Measurements from ENCODE around the gene GRAMD2A.
"Not testable (repeated sequence)": the region's sequence is repeated elsewhere in the genome, so short reads cannot be mapped to it uniquely, and the experiment has no call there.

GRAMD2A gene

DNA sequence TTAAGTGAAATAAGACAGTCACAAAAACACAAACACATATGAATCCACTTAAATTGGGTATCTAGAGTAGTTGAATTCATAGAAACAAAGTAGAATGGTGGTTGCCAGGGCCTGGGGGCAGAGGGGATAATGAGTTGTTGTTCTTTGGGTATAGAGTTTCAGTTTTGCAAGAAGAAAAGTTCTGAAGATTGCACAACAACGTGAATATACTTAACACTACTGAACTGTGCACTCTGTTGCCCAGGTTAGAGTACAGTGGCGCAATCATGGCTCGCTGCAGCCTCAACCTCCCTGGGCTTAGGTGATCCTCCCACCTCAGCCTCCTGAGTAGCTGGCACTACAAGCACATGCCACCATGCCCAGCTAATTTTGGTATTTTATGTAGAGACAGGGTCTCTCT is 14.9 kb downstream of the GRAMD2A start:
- DNase-seq, result no peak

DNA sequence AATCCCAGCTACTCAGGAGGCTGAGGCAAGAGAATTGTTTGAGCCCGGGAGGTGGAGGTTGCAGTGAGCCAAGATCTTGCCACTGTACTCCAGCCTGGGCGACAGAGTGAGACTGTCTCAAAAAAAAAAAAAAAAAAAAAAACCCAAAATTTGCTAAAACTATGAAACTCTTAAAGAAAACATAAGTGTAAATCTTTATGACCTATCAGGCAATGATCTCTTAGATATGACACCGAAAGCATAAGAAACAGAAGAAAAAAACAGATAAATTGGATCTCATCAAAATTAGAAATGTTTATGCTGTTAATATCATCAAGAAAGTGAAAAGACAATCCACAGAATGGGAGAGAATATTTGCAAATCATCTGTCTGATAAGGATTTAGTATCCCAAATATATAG is 15.3 kb downstream of the GRAMD2A start:
- DNase-seq, result no peak

DNA sequence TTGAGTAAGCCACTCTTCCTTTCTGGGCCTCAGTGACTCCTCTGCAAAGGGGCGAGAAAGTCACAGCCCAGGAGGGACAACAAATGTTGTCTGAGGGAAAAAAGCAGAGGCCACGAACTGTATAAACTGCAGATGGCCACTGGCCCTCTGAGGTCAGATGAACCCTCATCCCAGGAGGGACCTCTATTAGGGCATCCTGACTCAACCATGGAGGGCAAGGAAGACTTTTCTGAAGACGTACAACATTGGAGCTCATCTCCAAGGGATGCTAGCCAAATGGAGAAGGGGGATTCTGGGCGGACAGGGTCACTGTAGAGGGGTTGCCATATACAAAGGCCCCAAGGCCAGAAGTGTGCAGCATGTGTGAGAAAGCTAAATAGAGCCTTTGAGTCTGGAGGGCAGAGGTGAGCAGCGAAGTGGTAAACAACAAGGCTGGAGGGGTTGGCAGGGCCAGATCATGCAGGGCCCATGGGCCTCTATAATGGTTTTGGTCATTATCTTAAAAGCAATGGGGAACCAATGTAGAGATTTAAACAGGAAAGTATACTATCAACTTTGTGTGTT is 16.7 kb downstream of the GRAMD2A start:
- DNase-seq, result no peak

DNA sequence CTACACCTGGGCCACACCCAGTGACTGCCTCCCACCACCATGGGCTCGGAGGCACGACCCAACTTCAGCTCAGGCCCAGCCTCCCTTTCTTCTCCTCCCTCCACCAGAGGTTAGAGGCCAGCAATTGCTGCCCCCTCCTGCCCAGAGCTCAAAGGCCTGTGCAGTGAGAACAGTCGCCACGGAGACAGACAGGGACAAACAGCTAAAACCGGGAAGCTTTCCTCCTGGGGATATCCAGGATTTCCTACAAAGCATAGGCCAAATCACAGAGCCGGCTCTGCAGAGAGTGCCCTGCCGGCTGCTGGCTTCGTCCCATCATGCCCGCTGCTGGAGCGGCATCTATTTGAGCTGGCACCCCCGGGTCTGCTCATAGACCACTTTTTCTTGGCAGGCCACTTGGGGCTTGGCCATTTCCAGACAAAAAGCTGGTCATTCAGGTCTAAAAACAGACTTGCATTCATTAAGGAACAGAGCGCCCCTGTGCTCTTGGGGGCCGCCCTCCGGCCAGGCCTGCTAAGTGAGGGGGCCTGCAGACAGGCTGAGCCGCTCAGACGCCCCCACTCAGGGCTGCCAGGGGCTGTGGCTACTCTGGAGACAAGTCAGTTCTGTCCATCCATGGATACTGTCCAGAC is 17.5 kb downstream of the GRAMD2A start:
- DNase-seq, result no peak

DNA sequence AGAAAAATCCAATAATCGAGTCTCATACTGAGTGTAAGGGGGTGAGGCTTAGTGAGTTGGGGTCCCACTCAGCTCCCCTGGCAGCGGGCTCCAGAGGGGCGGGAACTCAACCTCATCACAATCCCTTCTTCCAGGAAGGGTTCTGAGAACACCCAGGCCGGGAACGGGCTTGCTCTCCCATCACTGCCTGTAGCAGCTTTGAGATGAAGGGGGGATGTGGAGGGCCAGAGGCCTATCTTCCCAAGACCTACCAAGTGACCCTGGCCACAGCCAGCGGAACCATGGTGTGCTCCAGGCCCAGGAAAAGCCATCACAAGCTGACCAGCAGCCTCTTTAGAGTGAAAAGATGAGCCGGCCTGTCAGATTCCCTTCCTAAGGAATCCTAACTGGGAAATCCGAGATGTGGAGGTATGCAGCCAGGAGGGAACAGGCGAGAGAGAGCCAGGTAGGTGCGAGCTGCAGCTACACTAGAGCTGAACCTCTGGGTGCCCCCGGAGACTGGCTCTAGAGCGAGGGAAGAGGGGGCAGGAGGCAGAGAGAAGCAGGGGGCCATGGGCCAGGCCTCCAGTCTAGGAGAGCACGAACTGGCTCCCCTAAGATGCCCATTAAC is 18.5 kb downstream of the GRAMD2A start:
- no peak for DNase-seq

DNA sequence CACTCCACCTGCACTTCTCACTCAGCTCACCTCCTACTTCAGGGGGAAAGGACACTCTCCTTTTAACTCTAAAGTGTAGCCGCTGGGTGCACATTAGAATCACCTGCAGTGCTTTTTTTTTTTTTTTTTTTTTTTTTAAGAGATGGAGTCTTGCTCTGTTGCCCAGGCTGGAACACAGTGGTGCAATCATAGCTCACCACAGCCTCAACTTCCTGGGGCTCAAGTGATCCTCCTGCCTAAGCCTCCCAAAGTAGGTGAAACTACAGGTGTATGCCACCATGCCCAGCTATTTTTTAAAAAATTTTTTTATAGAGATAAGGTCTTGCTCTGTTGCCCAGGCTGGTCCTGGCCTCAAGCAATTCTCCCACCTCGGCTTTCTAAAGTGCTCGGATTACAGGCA is 20.8 kb downstream of the GRAMD2A start:
- no peak for DNase-seq

DNA sequence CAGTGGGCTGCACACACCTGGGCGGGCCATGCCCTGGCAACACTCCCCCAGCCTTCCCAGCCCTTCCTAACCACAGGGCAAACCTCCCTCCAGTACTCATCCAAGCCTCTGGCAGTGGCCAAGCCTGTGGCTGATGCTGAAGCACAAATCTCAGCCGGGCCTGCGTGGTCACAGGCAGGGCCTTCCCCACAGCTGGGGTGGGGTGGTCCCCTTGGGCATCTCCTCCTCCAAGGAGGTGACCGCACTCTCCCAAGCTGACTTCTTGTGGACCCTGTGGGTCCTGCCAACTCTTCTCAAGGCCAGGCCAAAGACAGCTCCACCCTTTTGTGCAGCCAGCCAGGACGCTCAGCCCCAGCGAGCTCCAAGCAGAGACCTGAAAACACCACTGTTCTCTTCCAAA is 21.4 kb downstream of the GRAMD2A start:
- no peak for DNase-seq

DNA sequence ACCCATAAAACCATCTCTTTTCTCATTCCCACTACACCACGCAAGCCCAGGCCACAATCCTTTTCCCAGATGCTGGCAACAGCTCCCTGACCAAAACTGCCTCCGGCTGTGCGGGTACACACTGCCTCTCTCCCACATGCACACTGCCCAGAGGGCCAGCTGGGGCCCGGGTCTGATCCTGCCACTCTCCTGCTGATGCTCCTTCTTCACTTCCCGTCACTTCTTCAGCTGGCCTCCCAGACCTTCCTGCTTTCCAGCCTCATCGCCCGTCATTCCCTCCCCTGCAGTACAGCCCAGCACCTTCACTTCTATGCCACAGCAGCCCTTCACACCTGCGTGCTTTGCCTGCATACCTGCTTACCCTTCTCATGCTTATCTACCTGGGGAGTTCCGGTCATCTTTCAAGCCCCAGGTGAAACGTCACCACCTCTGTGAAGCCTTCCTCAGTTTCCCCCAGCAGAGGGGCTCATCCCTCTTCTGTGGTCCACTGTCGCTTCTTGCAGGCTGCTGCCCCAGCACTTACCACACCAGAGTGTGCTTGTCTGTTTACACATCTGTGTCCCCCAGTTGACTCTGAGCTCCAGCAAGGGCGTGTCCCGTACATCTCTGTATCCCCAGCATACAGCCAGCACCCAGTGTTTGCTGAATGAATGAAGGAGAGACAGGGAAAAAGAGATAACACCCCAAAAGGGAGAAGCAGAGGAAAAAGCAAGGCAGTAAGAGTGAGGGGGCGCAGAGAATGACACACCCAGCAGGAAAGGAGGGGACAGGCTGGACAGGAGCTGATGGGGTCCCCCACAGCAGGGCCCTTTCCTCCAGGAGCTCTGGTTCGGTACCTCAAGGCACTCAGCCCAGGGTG is 22.2 kb downstream of the GRAMD2A start:
- DNase-seq, result no peak

DNA sequence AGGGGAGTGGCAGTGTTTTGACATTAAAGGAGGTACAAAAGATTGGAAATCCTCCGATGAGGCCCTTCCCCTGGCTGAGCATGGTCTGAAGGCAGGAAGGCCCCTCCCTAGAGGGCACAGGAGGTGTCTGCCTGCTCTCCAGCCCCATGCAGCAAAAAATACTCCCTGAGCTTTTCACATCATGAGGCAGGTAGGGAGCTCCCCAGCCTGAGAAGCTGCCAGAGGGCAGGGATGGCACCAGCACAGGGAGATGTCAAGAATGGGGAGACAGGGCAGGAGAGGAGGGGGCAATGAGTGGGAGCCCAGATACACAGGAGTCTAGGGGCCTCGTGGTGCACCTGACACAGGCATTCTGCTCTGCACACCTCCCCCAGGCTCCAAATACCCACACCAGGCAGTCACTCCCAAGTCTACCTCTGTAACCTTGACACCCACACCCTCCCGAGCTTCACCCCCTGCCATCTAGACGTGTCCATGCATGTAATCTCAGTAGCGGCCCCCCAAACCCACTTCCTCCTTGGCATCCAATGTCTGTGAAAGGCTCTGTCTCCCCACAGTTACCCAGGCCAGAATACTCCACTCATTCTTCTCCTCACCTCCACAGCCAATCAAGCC is 22.9 kb downstream of the GRAMD2A start:
- no peak for DNase-seq

DNA sequence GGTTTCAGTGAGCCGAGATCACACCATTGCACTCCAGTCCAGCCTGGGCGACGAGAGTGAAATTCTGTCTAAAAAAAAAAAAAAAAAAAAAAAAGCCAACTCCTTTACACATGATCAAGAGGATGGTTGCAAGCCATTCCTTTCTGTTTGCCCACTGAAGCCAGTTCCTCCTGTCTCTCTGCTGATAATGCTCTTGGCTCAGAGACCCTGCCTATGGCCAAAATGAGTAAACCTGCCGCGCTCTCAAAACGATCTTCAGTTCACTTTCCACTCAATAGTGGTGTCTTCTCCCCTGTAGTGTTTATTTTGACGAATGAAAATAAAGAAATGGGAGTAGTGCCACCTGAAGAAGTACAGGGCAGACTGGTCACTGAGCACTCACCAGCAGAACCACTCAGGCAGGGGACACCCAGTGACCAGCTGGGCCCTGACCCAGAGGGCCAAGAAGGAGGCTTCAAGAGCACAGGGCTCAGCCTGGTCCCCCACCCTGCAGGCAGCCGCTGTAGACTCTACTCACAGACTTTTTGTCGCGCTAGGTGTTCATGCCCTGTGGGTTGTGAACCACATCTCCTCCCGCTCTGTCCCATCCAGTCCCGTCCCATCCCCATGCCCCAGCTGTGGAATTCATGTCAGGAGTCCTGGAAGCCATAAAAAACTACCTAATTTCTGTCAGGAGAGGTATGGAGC is 23.6 kb downstream of the GRAMD2A start:
- DNase-seq, result no peak

DNA sequence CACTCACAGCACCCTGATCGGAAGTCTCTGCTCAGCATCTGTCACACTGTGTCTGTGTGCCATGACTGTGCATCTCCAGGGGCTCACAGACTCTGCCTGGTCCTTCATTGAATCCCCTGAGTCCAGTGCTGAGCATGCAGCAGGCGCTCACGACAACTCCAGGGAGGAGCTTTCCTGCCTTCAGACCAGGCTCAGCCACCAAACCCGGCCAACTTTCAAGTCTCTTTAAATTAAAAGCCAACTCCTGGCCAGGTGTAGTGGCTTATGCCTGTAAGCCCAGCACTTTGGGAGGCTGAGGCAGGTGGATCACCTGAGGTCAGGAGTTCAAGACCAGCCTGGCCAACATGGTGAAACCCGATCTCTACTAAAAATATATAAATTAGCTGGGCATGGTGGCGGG is 24.2 kb downstream of the GRAMD2A start:
- DNase-seq, result no peak

DNA sequence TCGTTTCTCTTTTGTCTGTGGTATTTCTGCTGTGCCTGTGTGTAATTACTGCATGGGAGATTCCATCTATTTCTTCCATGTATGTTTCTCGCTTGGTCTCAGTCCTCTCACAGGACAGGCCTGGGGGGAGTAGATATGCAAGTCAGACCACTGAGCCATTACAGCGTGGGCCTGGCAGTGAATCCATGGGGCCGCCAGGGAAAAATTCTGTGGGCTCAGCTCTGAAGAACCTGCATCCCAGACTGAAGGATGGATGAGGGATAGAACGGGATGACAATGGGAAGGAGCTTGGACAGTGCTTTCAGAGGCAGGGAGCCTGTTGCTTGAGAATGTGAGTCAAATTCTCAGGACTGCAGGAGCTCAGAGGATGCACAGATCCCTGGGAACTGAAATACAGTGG is 24.8 kb downstream of the GRAMD2A start:
- DNase-seq, result no peak

DNA sequence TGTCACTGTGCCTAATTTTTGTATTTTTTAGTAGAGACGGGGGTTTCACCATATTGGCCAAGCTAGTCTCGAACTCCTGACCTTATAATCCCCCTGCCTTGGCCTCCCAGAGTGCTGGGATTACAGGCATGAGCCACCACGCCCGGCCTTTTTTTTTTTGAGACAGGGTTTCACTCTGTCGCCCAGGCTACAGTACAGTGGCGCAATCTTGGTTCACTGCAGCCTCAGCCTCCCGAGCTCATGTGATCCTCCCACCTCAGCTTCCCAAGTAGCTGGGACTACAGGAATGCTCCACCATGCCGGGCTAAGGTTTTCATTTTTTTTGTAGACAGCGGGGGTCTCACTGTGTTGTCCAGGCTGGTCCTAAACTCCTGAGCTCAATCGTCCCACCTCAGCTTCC is 25.6 kb downstream of the GRAMD2A start:
- not testable (repeated sequence) for DNase-seq

DNA sequence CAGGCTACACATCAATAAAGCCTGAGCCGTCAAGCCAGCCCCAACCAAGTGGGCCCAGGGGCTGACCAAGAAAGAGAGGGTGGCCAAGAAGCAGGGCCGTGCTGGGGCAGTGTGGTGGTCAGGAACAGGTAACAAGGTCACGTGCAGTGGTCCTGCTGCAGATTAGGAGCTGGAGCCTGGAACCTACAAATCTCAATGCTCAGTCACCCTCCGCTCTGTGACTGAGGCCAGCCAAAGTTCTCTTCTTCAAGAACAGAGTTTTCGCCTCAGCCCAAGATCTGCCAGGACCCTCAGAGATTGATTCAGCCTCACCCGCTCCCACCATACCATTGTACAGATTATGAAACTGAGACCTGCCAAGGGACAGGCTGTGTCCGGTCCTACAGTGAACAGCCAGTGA is 26.9 kb downstream of the GRAMD2A start:
- no peak for DNase-seq

DNA sequence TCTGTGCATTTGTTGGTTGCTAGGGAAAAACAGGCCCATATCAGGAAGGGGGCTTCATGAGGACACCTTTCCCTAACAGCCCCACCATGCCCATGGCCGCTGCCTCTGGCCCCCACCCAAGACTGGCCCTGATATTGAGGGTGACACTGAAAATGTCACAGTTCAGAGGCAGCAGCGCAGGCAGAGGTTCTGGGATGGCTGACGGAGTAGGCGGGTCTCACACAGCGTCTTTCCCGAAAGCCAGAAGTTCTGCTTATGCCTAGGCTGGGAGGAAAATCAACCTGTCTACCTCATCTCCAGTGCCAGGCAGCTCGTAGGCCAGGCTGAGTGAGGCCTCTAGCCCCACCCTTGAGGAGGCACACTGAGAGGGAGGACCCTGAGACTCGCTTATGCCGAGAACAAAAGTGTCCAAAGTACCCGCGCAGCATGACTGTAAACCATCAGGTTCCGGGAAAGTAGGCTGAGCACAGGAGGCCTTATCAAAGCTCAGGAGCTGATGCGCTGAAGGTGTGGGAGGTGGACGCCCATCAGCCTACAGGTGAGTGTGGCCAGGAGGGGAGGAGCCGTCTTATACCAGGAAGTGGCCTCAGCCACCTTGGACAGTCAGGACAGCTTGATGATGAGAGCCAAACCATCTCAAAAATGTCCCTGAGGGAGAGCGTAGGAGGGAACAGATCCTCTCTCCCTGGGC is 27.5 kb downstream of the GRAMD2A start:
- no peak for DNase-seq

DNA sequence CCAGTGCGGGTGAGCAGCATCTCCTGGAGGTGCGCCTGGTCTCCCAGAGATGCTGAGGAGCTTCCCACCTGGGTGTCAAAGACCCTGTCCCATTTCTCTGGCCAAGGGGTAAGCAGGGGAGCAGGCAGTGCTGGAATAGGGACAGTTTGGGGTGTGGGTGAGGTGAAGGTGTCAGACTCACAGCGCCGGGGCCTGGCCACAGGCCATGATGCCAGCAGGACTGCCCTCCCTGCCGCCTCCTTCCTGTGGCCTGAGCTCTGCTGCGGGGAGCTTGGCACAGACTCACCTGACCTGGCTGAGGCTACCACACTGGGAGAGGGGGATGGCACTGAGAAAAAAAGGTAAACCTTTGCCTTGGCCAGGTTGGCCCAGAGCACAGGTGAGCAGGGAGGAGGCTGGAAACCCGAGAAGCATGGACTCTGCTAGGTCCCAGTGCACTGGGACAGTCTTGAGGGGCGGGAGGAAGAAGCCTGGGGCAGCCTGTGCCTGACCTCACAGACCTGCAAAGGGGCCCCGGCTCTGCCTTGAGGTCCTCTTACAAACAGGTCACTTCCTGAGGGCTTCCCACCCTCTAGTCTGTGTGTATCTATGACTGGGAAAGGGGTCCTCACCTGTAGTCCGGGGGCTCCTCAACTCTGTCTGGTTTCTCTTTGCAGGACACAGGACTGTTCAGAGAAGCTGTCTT is 28.2 kb downstream of the GRAMD2A start:
- DNase-seq, result no peak

DNA sequence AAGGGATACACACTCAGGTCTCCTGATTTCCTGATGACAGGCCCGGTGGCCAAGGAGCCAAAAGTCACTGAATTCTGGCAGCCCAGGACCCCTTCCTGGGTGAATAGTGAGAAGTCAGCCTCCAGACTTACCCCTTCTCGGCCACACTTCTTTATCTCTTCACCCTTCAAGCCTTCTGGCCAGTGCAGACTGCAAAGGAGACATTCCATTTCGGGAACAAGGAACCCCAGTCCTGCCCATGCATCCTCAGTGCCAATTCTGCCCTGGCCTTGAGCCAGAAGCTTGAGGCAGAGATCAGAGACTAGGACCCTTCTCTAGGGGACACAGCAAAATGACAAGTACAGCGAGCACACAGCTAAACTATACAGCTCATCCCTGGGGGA is 28.8 kb downstream of the GRAMD2A start:
- no peak for DNase-seq

DNA sequence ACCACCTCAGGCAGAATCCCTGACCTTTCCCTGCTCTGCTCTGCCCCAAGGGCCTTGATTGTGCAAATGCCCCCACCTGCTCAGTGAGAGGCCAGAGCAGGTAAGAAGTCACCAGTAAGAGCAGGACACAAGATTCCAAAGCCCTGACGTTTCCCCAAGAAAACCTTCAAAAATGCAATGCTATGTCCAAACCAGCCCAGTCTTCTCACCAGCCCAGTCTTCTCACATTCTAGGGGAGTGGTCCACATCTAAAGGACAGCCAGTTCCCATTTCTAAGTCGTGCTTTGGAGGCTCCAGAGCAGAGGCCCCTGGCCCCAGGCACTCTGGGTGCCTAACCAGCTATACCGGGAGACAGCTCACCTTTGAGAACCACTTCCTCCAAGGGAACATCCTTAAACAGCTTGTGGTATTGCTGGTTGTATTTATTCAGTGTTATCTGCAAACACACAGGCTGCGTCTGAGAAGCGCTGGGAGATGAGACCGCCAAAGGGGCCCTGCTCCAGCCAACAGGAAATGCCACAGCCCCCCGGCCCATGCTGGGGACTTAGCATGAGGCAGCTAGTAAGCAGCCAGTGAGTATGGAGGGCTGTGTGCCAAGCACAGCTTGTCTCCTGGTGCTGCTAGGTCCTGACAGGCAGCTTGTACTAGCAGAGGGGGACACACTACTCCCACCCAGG is 29.3 kb downstream of the GRAMD2A start:
- DNase-seq, result peak in 1 of 2 experiments; percentile 39

DNA sequence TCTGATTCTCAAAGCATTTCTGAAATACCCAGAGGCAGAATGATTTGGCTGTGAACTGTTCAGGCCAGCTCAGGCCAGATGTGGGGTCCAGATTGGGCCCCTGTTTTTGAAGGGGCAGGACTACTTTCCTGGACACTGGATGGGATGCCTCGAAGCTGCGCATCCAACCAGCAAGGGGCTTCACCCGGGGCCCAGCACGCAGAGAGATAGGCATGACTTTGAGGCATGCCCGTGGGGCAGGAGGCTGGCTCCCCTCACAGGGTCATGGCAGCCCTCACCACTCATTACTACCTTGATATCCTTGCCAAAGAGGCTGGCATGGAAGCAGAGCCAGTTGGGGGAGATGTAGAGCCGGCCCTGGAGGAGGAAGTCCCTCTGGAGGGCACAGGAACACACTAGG is 30.1 kb downstream of the GRAMD2A start:
- no peak for DNase-seq

DNA sequence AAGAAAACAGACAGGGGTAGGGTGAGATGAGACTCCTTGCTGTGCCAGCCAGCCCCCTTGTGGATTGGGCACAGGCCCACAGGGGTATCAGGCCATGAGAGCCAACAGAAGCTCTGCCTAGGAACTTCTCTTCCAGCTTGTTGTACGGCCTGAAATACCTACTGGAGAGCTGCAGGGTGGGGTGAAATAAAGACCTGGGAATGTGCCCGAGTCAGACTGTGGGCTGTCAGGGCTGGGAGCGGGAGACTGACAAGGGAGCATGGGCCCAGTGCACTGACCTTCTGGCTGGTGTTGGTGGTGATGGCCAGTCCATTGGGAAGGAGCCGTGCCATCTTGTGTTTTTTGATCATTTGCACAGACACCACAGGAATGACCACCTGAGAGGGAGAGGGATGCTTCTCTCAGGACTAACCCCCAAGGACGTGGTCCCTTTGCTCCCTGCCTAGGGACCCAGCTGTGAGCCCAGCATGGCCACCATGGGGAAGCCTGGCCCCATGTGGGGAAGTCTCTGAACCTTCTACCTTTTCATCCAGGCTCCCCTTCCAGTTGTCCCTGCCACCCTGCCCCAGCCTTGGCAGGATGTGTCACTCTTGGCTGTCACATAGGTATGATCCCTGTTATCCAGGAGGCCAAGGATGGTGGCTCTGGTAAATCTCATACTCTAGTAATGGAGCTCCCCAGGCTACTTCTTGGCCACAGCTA is 30.7 kb downstream of the GRAMD2A start:
- no peak for DNase-seq

Measured in NCI-H2081 (cell line).